Measurements from ENCODE around the gene CCKAR.

CCKAR gene

DNA sequence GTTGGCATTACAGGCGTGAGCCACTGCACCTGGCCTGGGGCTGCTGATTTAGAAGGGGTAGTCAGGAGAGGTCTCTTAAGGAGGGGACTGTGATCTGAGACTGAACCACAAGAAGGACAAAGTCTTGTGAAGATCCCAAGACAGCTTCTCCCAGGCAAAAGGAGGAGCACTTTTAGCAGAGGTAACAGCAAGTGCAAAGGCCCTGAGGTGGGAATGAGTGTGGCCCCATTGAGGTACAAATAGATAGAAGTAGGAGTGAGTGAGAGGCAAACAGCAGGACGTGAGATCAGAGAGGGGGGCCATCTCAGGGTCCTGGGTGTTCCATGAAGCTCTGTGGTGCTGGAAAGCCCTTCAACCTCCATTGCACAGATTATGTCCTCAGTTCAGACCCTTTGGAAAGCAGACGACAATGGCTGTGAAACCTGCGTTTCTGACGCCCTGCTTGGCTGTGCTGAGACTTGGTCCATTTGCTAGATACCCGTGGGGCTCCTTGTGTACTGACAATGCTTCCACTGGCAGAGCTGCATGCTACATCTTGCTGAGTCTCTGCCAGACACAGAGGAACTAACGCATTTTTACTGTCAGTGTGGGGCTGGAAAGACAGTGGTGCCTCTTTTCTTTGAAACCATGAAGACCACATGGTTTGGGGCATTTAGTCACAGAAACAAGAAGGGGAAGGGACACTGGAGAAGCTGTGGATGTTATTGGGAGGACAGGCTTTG, 1.3 kb upstream of the CCKAR start:
- DNase-seq (ENCODE audit: low read depth in 1 of 2, low spot score in 1 of 2), result no peak

DNA sequence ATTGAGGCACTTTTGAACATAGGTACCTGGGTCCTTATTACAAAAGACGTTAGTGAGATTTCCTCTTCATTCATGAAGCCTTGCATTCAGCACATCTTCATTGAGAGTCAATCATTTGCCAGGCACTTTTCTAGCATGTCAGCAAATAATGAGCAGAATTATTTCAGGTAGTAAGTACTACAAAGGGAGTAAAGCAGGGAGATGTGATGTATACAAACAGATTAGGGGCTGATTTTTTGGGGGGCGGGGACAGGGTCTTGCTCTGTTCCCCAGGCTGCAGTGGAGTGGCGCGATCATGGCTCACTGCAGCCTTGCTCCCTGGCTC, 638 bp upstream of the CCKAR start:
- no peak for DNase-seq (ENCODE audit: low read depth in 1 of 2, low spot score in 1 of 2)

DNA sequence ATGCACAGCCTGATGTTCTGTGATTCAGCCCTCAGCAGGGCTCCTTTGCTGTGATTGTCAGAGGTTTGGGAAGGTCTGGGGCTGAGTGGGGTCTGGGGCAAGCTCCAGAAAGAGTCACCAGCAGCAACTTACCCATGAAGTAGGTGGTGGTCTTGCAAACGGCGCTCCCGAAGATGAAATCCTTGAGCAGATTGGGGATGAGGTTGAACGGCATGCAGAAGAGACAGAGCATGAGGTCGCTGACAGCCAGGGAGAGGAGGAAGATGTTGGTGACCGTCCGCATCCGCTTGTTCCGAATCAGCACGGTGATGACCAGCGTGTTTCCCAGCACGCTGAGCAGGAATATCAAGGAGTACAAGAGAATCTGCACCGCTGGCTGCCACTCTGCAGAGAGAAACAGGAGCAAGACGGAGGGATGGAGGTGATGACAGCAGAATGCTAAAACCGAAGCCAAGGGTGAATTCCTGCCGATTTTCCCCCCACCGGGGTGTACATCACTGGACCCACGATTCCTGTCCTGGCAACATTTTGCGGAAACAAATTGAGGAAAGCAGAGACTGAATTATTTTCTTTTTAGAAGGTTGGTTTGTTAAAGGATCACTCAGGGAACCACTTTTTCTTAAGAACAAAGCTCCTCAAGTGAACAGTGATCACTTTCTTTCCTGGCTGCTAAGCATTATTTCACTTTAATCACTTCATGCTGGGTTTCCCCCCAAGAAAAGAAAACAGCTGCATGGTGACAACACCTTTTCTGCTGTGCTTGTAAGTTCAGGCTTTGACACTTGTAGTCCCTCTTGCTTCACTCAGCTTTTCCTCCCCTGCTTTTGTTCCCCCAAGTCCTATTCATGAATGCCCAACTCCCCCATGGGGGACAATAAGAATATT, 941 bp downstream of the CCKAR start:
- DNase-seq (ENCODE audit: low read depth in 1 of 2, low spot score in 1 of 2), result no peak

DNA sequence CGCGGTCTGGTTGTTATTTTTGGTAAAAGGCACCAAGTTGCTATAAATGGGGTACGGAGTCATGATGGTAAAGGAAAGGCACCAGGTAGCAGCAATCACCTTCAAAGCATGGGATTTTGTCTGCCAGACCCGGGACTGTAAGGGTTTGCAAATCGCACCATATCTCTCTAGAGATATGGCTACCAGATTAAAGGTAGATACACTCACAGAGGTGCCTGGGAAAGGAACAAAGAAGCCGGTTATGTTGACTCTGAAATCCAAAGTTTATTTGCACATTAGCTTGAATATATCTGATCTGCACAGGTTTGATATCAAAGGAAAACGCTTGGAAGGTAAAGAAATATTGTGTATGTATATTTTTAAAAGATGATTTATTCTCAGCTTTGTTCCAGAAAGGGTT, 4.6 kb downstream of the CCKAR start:
- no peak for DNase-seq (ENCODE audit: low read depth in 1 of 2, low spot score in 1 of 2)

DNA sequence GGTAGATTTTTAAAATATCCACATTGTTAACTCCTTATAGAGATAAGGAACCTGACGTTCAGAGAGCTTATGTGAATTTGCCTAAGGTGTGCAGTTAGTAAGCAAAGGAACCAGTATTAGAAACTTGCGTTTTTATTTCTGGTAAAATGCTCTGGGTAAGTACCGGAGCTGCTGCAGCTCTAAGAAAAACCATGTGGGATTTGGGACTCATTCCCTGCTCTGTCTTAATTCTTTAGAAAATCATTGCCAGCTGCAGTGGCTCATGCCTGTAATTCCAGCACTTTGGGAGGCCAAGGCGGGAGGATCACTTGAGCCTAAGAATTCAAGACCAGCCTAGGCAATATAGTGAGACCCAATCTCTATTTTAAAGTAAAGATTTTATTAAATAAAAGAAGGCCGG, 5.8 kb downstream of the CCKAR start:
- no peak for DNase-seq (ENCODE audit: low read depth in 1 of 2, low spot score in 1 of 2)

DNA sequence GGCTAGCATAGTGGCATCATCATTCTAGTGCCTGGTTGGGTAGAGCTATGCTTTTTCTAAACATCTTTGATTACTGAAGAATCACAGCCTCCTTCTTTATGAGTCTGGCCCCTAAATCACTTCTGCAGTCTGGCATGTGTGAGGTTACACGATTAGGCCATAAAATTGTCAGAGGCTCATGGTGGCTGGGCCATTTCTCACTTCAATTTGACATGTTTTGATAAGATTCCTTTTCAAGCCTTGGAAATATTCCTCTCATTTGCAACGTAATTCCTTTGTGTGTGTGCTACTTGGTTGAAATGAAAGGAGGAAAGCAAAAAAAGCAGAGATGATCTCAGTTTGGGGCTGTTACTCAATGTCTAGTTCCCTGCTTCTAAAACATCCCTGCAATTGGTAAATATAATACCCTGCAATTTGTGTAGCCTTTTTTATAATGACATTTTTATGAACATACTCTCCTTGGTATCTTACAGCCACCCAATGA, 6.2 kb downstream of the CCKAR start:
- DNase-seq (ENCODE audit: low read depth in 1 of 2, low spot score in 1 of 2), result no peak

DNA sequence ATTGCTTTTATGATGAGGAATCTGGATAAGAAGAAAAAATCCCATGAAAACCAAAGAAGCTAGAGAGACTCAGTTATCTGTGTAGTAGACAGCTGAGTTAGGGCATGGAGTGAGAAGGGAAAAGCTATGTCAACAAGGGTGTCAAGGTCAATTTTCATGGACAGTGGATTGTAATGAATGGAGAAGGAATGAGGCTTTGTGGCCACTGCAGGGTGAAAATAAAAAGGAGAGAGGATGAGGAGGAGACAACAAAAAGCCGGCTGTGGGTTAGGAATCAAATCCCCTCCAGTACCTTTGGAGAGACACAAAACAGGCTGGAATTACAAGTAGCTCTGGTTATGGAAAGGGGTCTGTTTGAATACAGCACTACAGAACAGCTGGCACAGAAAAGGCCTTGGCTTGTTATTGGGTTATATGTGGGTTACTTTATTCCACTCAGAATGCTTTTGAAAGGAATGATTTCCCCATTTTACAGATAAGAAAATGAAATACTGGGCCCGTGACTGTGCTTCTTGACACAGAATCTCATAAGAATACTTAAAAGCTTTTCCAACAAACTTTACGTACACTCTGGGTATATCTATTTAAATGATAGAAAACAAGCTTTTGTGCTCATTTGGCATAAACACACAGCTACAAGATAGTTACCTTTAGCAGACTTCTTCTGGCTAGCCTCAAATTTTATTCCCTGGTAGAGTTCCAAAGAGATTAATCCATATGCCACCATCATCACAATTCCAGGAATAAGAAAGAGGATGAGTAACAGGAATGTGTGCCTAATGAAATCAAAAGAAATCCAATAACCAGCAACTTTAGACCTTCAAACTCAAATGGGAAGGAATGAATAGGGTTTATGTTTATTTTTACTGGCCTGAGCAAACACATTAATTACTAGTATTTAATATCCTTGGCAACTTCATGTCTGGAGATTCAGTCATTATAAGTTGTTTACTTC, 7.5 kb downstream of the CCKAR start:
- no peak for DNase-seq (ENCODE audit: low read depth in 1 of 2, low spot score in 1 of 2)

DNA sequence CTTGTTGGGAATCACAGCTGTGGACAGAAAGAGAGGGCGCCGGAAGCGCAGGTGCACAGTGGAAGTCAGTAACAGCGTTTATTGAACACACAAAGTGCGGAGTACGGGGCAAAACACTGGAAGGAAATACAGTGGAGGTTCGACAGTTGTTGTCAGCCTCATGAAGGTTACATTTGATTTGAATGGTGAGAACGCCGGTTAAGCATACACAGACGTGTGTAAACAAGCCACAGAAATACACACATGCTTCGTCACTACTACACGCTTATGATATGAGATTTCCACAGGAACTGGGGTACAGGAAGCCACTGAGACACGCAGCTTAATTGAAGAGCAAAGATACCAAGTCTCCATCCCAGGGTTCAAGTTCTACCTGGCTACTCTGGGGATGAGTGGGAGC, 12.0 kb downstream of the CCKAR start:
- no peak for DNase-seq (ENCODE audit: low read depth in 1 of 2, low spot score in 1 of 2)

DNA sequence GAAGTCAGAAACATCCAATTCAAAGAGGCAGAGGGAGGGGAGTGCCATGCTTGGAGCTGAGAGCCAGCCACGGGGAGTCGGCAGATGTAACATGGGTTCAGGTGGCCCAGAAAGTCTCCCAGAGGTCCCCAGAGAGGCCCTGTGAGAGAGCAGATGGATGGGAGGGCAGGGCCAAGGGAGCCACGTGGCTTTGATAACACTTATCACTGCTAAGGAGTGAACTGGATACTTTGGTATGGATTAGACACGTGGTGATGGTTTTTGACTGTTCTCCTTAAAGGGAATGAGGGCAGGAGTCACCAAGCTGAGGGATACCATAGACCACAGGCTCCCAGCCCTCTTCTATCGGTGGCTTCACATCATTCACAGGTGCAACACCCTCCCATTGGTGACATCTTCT, 13.7 kb downstream of the CCKAR start:
- no peak for DNase-seq (ENCODE audit: low read depth in 1 of 2, low spot score in 1 of 2)

DNA sequence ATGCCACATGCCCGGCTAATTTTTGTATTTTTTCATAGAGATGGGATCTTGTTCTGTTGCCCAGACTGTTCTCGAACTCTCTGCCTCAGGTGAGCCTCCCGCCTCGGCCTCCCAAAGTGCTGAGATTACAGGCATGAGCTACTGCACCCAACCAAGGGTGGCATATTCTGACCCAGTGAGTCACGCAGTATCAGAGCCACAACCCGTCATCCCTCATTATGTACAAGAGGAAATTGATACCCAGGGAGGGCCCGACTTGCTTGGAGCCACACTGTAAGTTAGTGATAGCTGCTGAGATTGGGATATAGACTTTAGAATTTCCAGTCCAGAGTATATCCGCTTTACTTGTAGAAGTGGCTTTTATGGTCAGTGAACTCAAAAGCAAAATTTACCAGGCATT, 14.6 kb downstream of the CCKAR start:
- no peak for DNase-seq (ENCODE audit: low read depth in 1 of 2, low spot score in 1 of 2)

DNA sequence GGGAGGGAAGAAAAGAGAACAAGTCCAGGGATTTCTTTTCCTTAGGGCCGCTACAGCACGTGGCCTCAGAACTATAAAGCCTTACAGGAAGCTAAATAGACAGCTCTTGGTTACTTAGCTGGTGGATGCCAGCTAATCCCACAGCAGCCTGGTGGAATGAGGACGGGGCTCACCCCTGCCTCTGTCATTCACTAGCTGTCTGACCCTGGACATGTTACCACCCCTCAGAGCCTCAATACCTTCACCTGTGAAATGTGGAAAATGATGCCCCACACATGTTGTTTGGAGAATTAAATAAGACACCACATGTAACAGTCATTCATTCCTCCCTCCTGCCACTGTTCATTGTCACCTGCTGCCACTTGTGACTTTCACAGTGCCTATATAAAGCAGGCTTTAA, 15.7 kb downstream of the CCKAR start:
- no peak for DNase-seq (ENCODE audit: low read depth in 1 of 2, low spot score in 1 of 2)

DNA sequence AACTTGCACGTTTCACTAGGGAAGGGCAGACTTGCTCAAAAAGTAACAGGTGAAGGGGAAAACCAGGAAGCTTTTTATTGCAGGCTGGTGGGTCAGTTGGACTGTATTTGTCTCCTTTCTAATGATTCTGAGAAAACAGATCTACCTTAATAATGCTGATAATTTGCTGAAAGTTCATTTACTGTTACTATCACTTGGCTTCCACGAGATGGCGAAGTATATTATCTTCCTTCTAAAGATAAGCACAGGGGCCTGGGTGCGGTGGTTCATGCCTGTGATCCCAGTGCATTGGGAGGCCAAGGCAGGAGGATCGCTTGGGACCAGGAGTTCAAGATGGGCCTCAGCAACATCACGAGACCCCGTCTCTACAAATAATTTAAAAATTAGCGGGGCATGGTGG, 16.4 kb downstream of the CCKAR start:
- DNase-seq (ENCODE audit: low read depth in 1 of 2, low spot score in 1 of 2), result no peak

DNA sequence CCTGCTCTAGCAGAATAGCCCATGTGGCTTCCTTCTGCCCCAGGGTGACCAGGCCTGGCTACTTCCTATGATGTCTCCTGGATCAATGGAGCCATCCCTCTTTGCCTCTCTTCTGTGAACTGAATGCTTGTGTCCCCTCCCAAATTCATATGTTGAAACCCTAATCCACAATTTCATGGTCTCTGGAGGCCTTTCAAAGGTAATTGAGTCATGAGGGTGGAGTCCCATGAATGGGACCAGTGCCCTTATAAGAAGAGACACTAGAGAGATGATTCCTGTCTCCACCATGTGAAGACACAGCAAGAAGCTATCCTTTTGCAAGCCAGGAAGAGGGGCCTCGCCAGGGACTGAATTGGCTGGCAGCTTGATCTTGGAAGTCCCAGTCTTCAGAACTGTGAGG, 18.4 kb downstream of the CCKAR start:
- DNase-seq (ENCODE audit: low read depth in 1 of 2, low spot score in 1 of 2), result no peak

DNA sequence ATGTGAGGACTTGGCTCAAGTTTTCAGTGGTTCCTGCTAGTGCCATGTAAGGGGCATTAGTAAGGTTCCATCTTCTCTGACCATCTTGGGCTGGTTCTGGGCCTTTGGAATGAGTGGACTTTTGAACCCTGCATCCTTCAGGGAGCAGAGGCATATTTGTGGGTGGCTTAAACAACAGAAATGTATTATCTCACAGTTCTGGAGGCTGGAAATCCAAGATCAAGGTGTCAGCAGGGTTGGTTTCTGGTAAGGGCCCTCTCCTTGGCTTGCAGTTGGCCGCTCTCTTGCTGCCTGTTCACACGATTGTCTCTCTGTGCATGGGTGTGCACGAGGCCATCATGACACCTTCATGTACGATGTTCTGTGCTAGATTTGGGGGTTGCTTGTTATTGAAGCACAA, 21.3 kb downstream of the CCKAR start:
- no peak for DNase-seq (ENCODE audit: low read depth in 1 of 2, low spot score in 1 of 2)

DNA sequence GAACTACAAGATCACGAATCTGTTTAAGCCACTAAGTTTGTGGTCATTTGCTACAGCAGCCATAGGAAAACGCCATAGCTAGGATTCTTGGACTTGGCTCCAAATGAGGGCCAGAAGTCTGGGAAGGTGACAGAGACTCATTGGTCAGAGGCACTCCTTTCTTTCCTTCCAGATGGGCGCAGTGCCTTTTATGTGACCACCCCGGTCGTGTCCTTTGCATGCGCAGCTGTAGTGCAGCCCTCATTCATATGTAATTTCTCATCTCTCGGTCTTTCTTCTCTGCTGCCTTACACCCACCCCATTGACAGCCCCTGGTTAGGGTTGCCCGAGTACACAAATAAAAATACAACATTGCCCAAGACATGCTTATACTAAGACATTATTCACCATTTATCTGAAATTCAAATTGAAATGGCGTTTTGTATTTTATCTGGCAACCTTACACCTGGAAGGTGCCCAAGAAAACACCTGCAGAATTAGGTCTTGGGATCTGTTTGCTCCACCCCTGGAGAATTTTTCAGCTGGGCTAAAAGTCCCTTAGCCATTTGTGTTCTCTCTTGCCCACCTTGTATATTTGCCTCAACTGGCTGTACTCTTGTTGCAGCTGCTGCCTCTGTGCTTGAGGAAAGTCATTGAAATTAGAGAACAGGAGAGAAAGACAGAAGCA, 21.9 kb downstream of the CCKAR start:
- DNase-seq (ENCODE audit: low read depth in 1 of 2, low spot score in 1 of 2), result no peak

DNA sequence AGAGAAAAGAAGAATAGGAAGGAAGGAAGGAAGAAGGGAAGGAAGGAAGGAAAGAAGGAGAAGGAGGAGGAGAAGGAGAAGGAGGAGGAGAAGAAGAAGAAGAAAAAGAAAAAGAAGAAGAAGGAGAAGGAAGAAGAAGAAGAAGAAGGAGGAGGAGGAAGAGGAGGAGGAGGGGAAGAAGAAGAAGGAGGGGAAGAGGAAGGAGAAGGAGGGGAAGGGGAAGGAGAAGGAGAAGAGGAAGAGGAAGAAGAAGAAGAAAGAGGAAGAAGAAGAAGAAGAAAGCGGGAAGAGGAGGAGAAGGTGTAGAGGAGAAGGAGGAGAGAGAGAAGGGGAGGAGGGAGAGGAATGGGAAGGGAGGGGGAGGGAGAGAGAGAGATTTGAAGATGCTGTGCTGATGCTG, 22.6 kb downstream of the CCKAR start:
- no peak for DNase-seq (ENCODE audit: low read depth in 1 of 2, low spot score in 1 of 2)

DNA sequence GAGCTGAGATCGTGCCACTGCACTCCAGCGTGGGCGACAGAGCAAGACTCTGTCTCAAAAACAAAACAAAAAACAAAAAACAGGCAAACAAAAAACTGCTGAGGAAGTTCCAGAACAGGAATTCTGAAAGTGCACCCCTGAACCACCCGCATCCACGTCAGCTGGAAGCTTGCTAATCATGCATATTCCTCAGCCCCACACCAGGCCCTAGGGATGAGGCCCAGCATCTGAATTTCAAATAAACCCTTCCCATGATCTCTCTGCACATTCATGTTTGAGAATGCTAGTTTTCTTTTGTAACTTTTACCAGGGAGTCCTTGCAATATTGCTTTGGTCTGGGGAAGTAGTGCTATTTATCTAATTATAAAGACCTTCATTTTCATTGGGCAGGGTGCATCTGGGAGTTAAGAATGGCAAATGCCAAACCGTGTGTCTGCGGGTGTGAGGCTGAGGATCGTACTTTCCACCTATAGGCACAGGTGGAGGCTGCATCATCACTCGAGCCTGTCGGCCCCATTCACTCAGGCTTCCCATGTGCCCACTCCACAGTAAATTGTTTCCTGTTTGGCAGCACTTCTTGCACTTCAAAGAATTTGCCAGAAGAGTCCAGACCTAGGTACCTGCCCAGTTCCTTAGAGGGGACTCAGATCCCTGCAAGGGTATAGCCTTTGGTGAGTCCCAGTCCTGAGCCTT, 23.6 kb downstream of the CCKAR start:
- no peak for DNase-seq (ENCODE audit: low read depth in 1 of 2, low spot score in 1 of 2)

DNA sequence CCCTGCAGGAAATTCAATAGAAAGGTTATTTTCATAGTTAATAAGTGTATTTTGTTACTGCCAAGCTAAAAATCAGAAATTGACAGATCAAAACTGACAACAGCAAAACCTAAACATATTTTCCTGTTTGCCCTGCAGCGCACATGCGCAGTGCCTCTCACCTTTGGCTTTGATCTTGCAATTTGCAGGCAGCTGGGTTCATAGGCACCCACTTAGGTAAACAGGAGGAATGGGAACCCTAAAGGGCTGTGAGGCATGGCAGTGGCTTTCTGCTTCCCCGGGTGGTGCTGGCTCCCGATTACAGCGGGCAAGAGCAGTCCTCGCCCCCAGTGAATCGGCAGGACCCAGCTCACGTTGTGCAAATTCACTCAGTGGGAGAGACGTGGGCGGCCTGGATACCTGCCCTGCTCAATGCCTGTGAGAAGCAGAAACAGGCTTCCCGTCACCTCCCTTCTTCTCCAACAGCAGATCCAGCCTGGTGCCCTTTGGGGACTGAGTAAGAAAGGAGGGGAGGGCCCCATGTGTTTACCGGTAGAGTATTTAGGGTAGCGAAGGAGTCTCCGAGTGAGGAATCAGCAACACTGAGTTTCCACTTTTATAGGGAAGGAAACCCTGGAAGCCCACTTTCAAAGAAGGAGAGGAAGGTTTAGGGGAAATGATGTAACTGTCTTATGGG, 25.7 kb downstream of the CCKAR start:
- no peak for DNase-seq (ENCODE audit: low read depth in 1 of 2, low spot score in 1 of 2)

DNA sequence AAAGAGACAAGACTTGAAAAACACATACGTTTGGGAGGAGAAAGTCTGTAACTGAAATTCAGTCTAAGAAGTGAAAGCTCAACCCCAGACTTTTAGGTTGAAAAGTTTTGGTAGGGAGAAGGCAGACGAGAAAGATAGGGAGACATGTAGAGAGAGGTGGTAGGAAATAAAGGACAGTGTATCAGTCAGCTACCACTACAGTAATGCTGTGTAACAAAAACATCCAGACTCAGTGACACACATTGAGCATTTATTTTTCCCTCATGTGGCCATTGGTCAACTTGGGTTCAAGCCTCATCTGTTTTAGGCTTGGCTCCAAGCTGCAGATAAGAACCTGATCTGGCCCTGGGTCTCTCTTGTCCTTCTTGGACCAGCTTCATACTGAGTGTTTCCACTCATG, 26.9 kb downstream of the CCKAR start:
- DNase-seq (ENCODE audit: low read depth in 1 of 2, low spot score in 1 of 2), result no peak

DNA sequence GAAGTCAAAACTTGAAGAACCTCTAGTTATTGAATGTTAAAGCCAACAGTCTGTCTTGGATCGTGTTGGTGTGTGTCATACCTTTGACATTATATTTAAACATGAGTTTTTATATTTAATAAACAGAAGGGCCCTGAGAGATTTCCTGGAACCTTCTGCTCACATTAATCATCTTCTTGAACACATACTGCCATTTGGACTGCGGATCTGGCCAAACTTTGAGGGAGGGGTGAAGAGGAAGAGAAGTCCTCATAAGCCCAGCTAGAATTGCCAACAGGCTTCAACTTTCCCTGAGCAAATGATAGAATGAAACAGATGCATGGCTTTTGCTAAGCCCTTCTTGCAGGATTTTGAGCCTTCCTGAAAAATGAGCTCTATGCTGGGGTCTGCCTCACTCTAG, 27.4 kb downstream of the CCKAR start:
- no peak for DNase-seq (ENCODE audit: low read depth in 1 of 2, low spot score in 1 of 2)
